Lower leg skin (tissue), 3 donors: ENCODE results near the gene RET.

Source experiments
- CTCF ChIP-seq, 3 donors: fragments of 450-650 bp; IDR thresholded peaks; one replicate each; pipeline ENCODE4 v1.5.1; 2016; ENCODE audit warnings: antibody characterized with exemption in 3 of 3, mild to moderate bottlenecking in 3 of 3, moderate library complexity in 2 of 3
- POLR2A ChIP-seq, 2 donors: fragments of 450-650 bp; IDR thresholded peaks; one replicate each; pipeline ENCODE4 v1.6.1; 2016 to 2017; ENCODE audit warnings: antibody characterized with exemption in 2 of 2, mild to moderate bottlenecking in 1 of 2, moderate library complexity in 1 of 2

- no peak for TF ChIP-seq CTCF (IDR thresholded peaks at IDR 0.05)
- no peak for TF ChIP-seq POLR2A (IDR thresholded peaks at IDR 0.05)
Observed at GRCh38 chr10:43111101-43111500, 34.2 kb downstream of the RET start.
